ENCODE measurements around the gene UROC1.

The UROC1 gene

DNA sequence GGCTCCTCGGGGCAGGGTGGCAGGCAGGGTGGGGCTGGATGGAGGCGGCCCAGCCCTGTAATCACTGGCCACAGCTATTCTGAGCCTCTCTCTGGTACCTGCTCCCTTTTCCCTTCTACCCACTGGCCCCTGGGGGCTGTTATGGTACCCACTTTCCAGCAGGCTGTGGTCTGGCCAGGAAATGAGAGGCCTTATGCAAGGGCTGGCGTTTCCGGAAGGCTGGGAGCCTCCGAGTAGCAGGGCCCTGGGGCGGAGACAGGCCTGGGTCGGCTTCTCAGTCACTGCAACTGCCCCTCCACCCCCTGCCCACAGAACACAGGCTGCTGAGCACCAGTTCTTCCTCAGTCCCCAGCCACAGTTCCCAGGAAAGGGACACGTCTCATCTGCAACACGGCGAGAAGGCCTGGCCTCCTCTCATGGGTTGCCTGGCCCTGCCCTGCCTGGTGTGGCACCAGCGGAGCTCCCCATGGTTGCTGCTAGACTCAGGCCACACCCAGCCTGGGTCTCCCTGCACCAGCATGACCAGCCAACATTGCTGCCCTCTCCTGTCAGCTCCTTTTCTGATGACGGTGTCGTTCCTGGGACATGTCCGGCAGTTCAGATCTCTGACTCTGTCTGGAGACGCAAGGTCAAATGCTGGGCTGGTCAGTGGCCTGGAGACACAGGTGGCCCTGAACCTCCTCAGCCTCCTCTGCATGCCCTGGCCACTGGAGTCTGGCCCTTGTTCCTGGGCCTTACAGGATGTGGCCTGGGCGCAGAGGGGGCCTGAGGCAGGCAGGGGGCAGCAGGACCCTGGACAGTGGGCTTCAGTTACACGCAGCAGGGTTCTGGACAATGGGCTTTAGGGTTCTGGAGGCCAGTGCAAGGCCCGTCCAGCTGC, 12.8 kb upstream of the UROC1 start:
- Histone ChIP-seq H3K4me1 (ENCODE audit: control insufficient read depth in 2 of 2, insufficient read depth in 2 of 2, low read length in 2 of 2) (peaks cover 0 to 2% of the 10 kb centered on the region in 2 donors), H3K9ac (ENCODE audit: low read depth in 1 of 2, low read length in 2 of 2) (no peak overlapping the region), H3K9me3 (ENCODE audit: control insufficient read depth in 2 of 2, low read length in 2 of 2) (no peaks in the 10 kb centered on the region), H3K27ac (ENCODE audit: low read depth in 2 of 2, low read length in 2 of 2) (peak overlapping the region; percentile 29 to 56), H3K4me3 (ENCODE audit: low read length in 2 of 2) (no peak overlapping the region), H3K27me3 (ENCODE audit: control insufficient read depth in 2 of 2, insufficient read depth in 2 of 2, low read length in 2 of 2) (no peaks in the 10 kb centered on the region), H3K36me3 (ENCODE audit: control insufficient read depth in 2 of 2, insufficient read depth in 2 of 2, low read length in 2 of 2) (no peaks in the 10 kb centered on the region)

DNA sequence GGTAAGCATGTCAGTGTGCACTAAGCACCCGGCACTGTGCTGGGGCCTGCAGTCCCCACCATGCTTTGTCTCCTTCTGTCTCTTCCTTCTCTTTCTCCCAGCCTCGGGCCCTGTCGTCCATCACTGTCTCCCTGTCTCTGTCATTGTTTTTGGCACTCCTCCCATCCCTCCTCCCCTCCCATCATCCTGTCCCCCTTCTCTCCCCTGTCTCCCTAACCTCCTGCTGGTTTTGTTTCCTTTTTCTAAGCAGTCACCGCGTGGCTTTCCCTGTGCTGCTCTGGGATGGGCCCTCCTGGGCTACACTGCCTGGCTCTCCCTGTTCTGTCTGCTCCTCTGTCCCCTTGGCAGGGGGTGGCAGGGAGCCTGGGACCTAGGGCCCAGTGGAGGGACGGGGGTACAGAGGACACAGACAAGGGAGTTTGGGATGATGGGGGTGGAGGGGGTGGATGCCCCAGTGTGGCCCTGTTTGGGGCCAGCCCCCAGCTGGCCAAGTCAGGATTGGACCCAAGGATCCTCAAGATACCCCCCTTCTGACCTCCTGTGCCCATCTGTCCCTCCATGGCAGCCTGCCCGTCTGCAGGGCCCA, 12.1 kb upstream of the UROC1 start:
- H3K9ac ChIP-seq (ENCODE audit: low read depth in 1 of 2, low read length in 2 of 2) = no peak overlapping the region
- peak overlapping the region; percentile 29 to 56 for H3K27ac ChIP-seq (ENCODE audit: low read depth in 2 of 2, low read length in 2 of 2)
- H3K4me3 ChIP-seq (ENCODE audit: low read length in 2 of 2) = no peak overlapping the region
- no peaks in the 10 kb centered on the region for H3K9me3 ChIP-seq (ENCODE audit: control insufficient read depth in 2 of 2, low read length in 2 of 2)
- H3K4me1 ChIP-seq (ENCODE audit: control insufficient read depth in 2 of 2, insufficient read depth in 2 of 2, low read length in 2 of 2) = peaks cover 4 to 5% of the 10 kb centered on the region in 2 donors
- H3K27me3 ChIP-seq (ENCODE audit: control insufficient read depth in 2 of 2, insufficient read depth in 2 of 2, low read length in 2 of 2) = no peaks in the 10 kb centered on the region
- H3K36me3 ChIP-seq (ENCODE audit: control insufficient read depth in 2 of 2, insufficient read depth in 2 of 2, low read length in 2 of 2) = no peaks in the 10 kb centered on the region

- Histone ChIP-seq H3K27ac (ENCODE audit: low read depth in 2 of 2, low read length in 2 of 2) (no peak overlapping the region), H3K9ac (ENCODE audit: low read depth in 1 of 2, low read length in 2 of 2) (no peak overlapping the region), H3K36me3 (ENCODE audit: control insufficient read depth in 2 of 2, insufficient read depth in 2 of 2, low read length in 2 of 2) (no peaks in the 10 kb centered on the region), H3K9me3 (ENCODE audit: control insufficient read depth in 2 of 2, low read length in 2 of 2) (no peaks in the 10 kb centered on the region), H3K4me1 (ENCODE audit: control insufficient read depth in 2 of 2, insufficient read depth in 2 of 2, low read length in 2 of 2) (peaks cover 6% of the 10 kb centered on the region in 2 donors), H3K4me3 (ENCODE audit: low read length in 2 of 2) (no peak overlapping the region), H3K27me3 (ENCODE audit: control insufficient read depth in 2 of 2, insufficient read depth in 2 of 2, low read length in 2 of 2) (no peaks in the 10 kb centered on the region)
These were observed 11.4 kb upstream of the UROC1 start for GRCh38 chr3:126528800-126529541.

DNA sequence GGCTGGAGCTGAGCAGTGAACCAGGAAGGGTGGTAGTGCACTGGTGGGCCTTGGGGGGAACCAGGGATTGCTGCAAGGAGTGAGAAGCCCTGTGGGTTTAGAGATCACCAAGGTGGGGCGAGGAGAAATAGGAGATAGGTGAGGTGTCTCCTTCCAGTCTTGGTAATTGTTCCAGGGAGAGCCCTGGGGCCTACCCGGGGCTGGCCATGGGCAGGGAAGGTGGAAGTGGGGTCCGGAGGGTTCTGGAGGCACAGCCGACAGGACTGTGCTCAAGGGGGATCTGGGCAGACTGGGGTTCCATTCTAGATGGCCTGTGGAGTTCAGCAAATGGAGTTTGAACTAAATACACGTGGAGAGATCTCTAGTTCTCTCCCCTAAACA, 10.8 kb upstream of the UROC1 start:
- no peaks in the 10 kb centered on the region for H3K36me3 ChIP-seq (ENCODE audit: control insufficient read depth in 2 of 2, insufficient read depth in 2 of 2, low read length in 2 of 2)
- H3K4me3 ChIP-seq (ENCODE audit: low read length in 2 of 2) = no peak overlapping the region
- H3K9me3 ChIP-seq (ENCODE audit: control insufficient read depth in 2 of 2, low read length in 2 of 2) = no peaks in the 10 kb centered on the region
- H3K27ac ChIP-seq (ENCODE audit: low read depth in 2 of 2, low read length in 2 of 2) = no peak overlapping the region
- H3K9ac ChIP-seq (ENCODE audit: low read depth in 1 of 2, low read length in 2 of 2) = no peak overlapping the region
- peaks cover 0 to 2% of the 10 kb centered on the region in 2 donors for H3K27me3 ChIP-seq (ENCODE audit: control insufficient read depth in 2 of 2, insufficient read depth in 2 of 2, low read length in 2 of 2)
- peaks cover 11% of the 10 kb centered on the region in 2 donors for H3K4me1 ChIP-seq (ENCODE audit: control insufficient read depth in 2 of 2, insufficient read depth in 2 of 2, low read length in 2 of 2)

DNA sequence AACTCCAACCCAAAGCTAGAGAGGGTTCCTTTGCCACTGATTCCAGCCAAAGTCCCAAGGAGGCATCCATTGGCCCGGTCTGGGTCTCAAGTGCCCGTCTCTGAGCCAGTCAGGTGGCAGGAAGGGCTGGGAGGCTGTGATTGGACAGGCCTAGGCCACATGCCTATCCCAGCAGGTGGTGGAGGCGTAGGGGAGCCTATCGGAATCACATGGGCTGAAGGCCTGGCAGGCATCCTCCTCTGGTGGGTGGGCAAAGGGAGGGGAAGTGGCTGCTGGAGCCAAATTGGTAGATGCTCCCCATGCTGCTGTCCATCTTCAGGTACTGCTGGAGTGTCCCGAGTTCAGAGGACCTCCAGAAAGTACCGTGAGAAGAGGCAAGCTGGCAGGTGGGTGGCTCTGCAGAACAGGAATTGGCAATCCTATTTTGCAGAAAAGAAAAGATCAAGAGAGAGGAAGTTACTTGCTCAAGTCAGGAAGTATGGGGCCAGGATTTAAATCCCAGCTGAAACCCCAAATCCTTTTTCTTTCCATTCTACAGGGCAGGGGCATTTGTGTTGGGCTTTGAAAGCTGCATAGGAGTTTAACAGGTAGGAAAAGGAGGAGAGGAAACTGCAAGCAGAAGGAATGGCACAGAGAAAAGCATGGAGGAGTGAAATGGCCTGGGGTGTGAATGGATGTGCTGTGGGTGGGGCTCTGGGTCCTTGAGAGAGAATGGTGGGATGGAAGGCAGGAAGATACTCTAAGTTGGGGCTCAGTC, 10.1 kb upstream of the UROC1 start:
- Histone ChIP-seq H3K9me3 (ENCODE audit: control insufficient read depth in 2 of 2, low read length in 2 of 2) (no peaks in the 10 kb centered on the region), H3K27me3 (ENCODE audit: control insufficient read depth in 2 of 2, insufficient read depth in 2 of 2, low read length in 2 of 2) (peaks cover 2 to 5% of the 10 kb centered on the region in 2 donors), H3K4me3 (ENCODE audit: low read length in 2 of 2) (no peak overlapping the region), H3K27ac (ENCODE audit: low read depth in 2 of 2, low read length in 2 of 2) (no peak overlapping the region), H3K9ac (ENCODE audit: low read depth in 1 of 2, low read length in 2 of 2) (no peak overlapping the region), H3K4me1 (ENCODE audit: control insufficient read depth in 2 of 2, insufficient read depth in 2 of 2, low read length in 2 of 2) (peaks cover 14% of the 10 kb centered on the region in 2 donors), H3K36me3 (ENCODE audit: control insufficient read depth in 2 of 2, insufficient read depth in 2 of 2, low read length in 2 of 2) (no peaks in the 10 kb centered on the region)

DNA sequence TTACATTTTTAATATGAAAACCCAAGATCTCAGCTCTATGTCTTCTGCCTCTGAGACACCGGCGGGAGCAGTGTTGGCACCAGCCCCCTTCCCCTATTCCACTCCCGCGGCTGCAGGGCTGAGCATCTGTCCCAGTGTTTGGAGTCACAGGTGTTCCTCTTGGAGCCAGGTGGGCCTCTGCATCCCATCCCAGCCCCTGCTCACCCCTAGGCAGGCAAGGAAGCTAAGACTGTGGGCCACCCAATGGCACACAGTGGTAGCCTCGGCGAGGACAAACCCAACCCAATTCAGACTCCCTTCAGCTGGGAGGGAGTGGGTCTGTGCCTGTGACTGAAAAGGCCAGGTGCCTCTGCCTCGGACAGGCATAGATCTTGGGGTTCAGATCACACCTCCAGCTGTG, 9.4 kb upstream of the UROC1 start:
- peaks cover 14% of the 10 kb centered on the region in 2 donors for H3K4me1 ChIP-seq (ENCODE audit: control insufficient read depth in 2 of 2, insufficient read depth in 2 of 2, low read length in 2 of 2)
- H3K36me3 ChIP-seq (ENCODE audit: control insufficient read depth in 2 of 2, insufficient read depth in 2 of 2, low read length in 2 of 2) = no peaks in the 10 kb centered on the region
- H3K9ac ChIP-seq (ENCODE audit: low read depth in 1 of 2, low read length in 2 of 2) = no peak overlapping the region
- no peak overlapping the region for H3K27ac ChIP-seq (ENCODE audit: low read depth in 2 of 2, low read length in 2 of 2)
- no peak overlapping the region for H3K4me3 ChIP-seq (ENCODE audit: low read length in 2 of 2)
- no peaks in the 10 kb centered on the region for H3K9me3 ChIP-seq (ENCODE audit: control insufficient read depth in 2 of 2, low read length in 2 of 2)
- H3K27me3 ChIP-seq (ENCODE audit: control insufficient read depth in 2 of 2, insufficient read depth in 2 of 2, low read length in 2 of 2) = peaks cover 4 to 5% of the 10 kb centered on the region in 2 donors

GRCh38 chr3:126526668-126527005, 9.1 kb upstream of the UROC1 start:
- Histone ChIP-seq H3K4me1 (ENCODE audit: control insufficient read depth in 2 of 2, insufficient read depth in 2 of 2, low read length in 2 of 2) (peaks cover 14% of the 10 kb centered on the region in 2 donors), H3K36me3 (ENCODE audit: control insufficient read depth in 2 of 2, insufficient read depth in 2 of 2, low read length in 2 of 2) (no peaks in the 10 kb centered on the region), H3K9me3 (ENCODE audit: control insufficient read depth in 2 of 2, low read length in 2 of 2) (no peaks in the 10 kb centered on the region), H3K4me3 (ENCODE audit: low read length in 2 of 2) (no peak overlapping the region), H3K27ac (ENCODE audit: low read depth in 2 of 2, low read length in 2 of 2) (no peak overlapping the region), H3K27me3 (ENCODE audit: control insufficient read depth in 2 of 2, insufficient read depth in 2 of 2, low read length in 2 of 2) (peaks cover 4 to 5% of the 10 kb centered on the region in 2 donors), H3K9ac (ENCODE audit: low read depth in 1 of 2, low read length in 2 of 2) (no peak overlapping the region)

- H3K9me3 ChIP-seq (ENCODE audit: control insufficient read depth in 2 of 2, low read length in 2 of 2) = no peaks in the 10 kb centered on the region
- H3K36me3 ChIP-seq (ENCODE audit: control insufficient read depth in 2 of 2, insufficient read depth in 2 of 2, low read length in 2 of 2) = no peaks in the 10 kb centered on the region
- H3K4me1 ChIP-seq (ENCODE audit: control insufficient read depth in 2 of 2, insufficient read depth in 2 of 2, low read length in 2 of 2) = peaks cover 14% of the 10 kb centered on the region in 2 donors
- H3K27ac ChIP-seq (ENCODE audit: low read depth in 2 of 2, low read length in 2 of 2) = no peak overlapping the region
- H3K4me3 ChIP-seq (ENCODE audit: low read length in 2 of 2) = no peak overlapping the region
- peaks cover 4 to 5% of the 10 kb centered on the region in 2 donors for H3K27me3 ChIP-seq (ENCODE audit: control insufficient read depth in 2 of 2, insufficient read depth in 2 of 2, low read length in 2 of 2)
- H3K9ac ChIP-seq (ENCODE audit: low read depth in 1 of 2, low read length in 2 of 2) = no peak overlapping the region
These were observed 8.5 kb upstream of the UROC1 start for GRCh38 chr3:126525853-126526667.

GRCh38 chr3:126525091-126525852, 7.7 kb upstream of the UROC1 start:
- Histone ChIP-seq H3K9ac (ENCODE audit: low read depth in 1 of 2, low read length in 2 of 2) (peak overlapping the region in 1 of 2 donors; percentile 68), H3K36me3 (ENCODE audit: control insufficient read depth in 2 of 2, insufficient read depth in 2 of 2, low read length in 2 of 2) (no peaks in the 10 kb centered on the region), H3K9me3 (ENCODE audit: control insufficient read depth in 2 of 2, low read length in 2 of 2) (no peaks in the 10 kb centered on the region), H3K27me3 (ENCODE audit: control insufficient read depth in 2 of 2, insufficient read depth in 2 of 2, low read length in 2 of 2) (peaks cover 4 to 5% of the 10 kb centered on the region in 2 donors), H3K27ac (ENCODE audit: low read depth in 2 of 2, low read length in 2 of 2) (no peak overlapping the region), H3K4me1 (ENCODE audit: control insufficient read depth in 2 of 2, insufficient read depth in 2 of 2, low read length in 2 of 2) (peaks cover 14% of the 10 kb centered on the region in 2 donors), H3K4me3 (ENCODE audit: low read length in 2 of 2) (peak overlapping the region in 1 of 2 donors; percentile 62)

Measured in mucosa of rectum (tissue), 2 donors.